ENCODE data around the gene C1orf115.
A peak's percentile ranks its signal among the peaks of the same experiment; 100 is the strongest.
"Not testable (repeated sequence)": the region's sequence is repeated elsewhere in the genome, so short reads cannot be mapped to it uniquely, and the experiment has no call there.

The C1orf115 gene, protein sequence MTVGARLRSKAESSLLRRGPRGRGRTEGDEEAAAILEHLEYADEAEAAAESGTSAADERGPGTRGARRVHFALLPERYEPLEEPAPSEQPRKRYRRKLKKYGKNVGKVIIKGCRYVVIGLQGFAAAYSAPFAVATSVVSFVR

GRCh38 chr1:220690140-220691052 lies at the start of gene C1orf115:
Gene C1orf115, plus strand, starts transcription at chr1:220690363. Its CDS starts 40 bp downstream, at chr1:220690403.
- H3K27ac Mint-ChIP-seq, result no peak within 1 kb of the TSS
- H3K4me1 Mint-ChIP-seq (ENCODE audit: low read depth), result peaks cover 8% of the 10 kb centered on the region

GRCh38 chr1:220642285-220642684 lies 47.9 kb upstream of the C1orf115 start:
- Mint-ChIP-seq H3K36me3 (no peaks in the 10 kb centered on the region), H3K27me3 (peaks cover 13% of the 10 kb centered on the region), H3K27ac (no peak overlapping the region), H3K9me3 (ENCODE audit: low read depth) (no peaks in the 10 kb centered on the region), H3K4me3 (no peak overlapping the region), H3K4me1 (ENCODE audit: low read depth) (no peaks in the 10 kb centered on the region)

More at GRCh38 chr1:220690140-220691052, at the start of gene C1orf115:
- H3K27me3 Mint-ChIP-seq, result peaks cover 5% of the 10 kb centered on the region
- H3K9me3 Mint-ChIP-seq (ENCODE audit: low read depth), result no peaks in the 10 kb centered on the region
- H3K4me3 Mint-ChIP-seq, result peak within 1 kb of the TSS; percentile 81
- no peaks in the 10 kb centered on the region for H3K36me3 Mint-ChIP-seq

DNA sequence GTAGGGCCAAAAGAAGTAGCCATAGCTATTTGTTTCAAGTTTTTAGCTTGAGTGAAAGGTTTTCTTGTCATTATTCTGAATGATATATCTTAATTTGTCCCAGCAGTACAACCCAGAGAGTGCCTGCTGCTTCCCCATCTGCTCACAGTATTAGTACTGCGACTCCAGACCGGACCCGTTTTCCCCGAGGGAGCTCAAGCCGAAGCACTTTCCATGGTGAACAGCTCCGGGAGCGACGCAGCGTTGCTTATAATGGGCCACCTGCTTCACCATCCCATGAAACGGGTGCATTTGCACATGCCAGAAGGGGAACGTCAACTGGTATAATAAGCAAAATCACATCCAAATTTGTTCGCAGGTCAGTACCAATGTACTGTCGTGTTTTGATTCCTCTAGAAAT lies 37.2 kb upstream of the C1orf115 start:
- H3K27ac Mint-ChIP-seq, result no peak overlapping the region
- no peaks in the 10 kb centered on the region for H3K36me3 Mint-ChIP-seq
- no peaks in the 10 kb centered on the region for H3K27me3 Mint-ChIP-seq
- no peaks in the 10 kb centered on the region for H3K4me1 Mint-ChIP-seq (ENCODE audit: low read depth)
- H3K4me3 Mint-ChIP-seq, result no peak overlapping the region
- no peaks in the 10 kb centered on the region for H3K9me3 Mint-ChIP-seq (ENCODE audit: low read depth)

DNA sequence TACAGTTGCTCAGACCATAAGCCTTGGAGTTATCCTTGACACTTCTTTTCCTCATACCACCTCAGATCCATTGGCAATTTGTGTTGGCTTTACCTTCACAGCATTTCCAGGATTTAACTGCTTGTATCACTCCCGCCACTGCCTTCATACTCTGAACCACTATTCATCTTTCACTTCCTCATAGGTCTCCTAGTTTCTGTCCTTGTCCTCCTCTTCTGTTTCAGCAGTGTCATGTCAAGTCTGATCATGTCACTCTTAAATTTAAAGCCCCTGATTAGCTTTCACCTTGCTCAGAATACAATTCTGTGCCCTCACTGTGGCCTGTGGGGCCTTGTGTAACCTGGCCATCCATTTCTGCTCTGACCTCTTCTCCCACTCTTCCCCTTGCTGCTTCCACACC lies 34.7 kb upstream of the C1orf115 start:
- Mint-ChIP-seq H3K36me3 (no peaks in the 10 kb centered on the region), H3K4me1 (ENCODE audit: low read depth) (no peaks in the 10 kb centered on the region), H3K9me3 (ENCODE audit: low read depth) (no peaks in the 10 kb centered on the region), H3K4me3 (no peak overlapping the region), H3K27me3 (peaks cover 4% of the 10 kb centered on the region), H3K27ac (no peak overlapping the region)

GRCh38 chr1:220655961-220656740 lies 34.0 kb upstream of the C1orf115 start:
- H3K27ac Mint-ChIP-seq, result no peak overlapping the region
- H3K4me3 Mint-ChIP-seq, result no peak overlapping the region
- H3K36me3 Mint-ChIP-seq, result no peaks in the 10 kb centered on the region
- no peaks in the 10 kb centered on the region for H3K4me1 Mint-ChIP-seq (ENCODE audit: low read depth)
- H3K27me3 Mint-ChIP-seq, result peaks cover 7% of the 10 kb centered on the region
- no peaks in the 10 kb centered on the region for H3K9me3 Mint-ChIP-seq (ENCODE audit: low read depth)

- no peak overlapping the region for H3K4me3 Mint-ChIP-seq
- peaks cover 7% of the 10 kb centered on the region for H3K9me3 Mint-ChIP-seq (ENCODE audit: low read depth)
- peaks cover 16% of the 10 kb centered on the region for H3K27me3 Mint-ChIP-seq
- H3K36me3 Mint-ChIP-seq, result no peaks in the 10 kb centered on the region
- H3K4me1 Mint-ChIP-seq (ENCODE audit: low read depth), result no peaks in the 10 kb centered on the region
- no peak overlapping the region for H3K27ac Mint-ChIP-seq
Observed at GRCh38 chr1:220666349-220666748, 23.8 kb upstream of the C1orf115 start.

GRCh38 chr1:220669005-220669404 lies 21.2 kb upstream of the C1orf115 start:
- Mint-ChIP-seq H3K4me3 (no peak overlapping the region), H3K4me1 (ENCODE audit: low read depth) (no peaks in the 10 kb centered on the region), H3K27me3 (peaks cover 15% of the 10 kb centered on the region), H3K9me3 (ENCODE audit: low read depth) (peaks cover 7% of the 10 kb centered on the region), H3K27ac (no peak overlapping the region), H3K36me3 (no peaks in the 10 kb centered on the region)

- peaks cover 14% of the 10 kb centered on the region for H3K27me3 Mint-ChIP-seq
- H3K27ac Mint-ChIP-seq, result no peak overlapping the region
- no peak overlapping the region for H3K4me3 Mint-ChIP-seq
- H3K4me1 Mint-ChIP-seq (ENCODE audit: low read depth), result no peaks in the 10 kb centered on the region
- no peaks in the 10 kb centered on the region for H3K36me3 Mint-ChIP-seq
- peaks cover 7% of the 10 kb centered on the region for H3K9me3 Mint-ChIP-seq (ENCODE audit: low read depth)
Observed at GRCh38 chr1:220670365-220670764, 19.8 kb upstream of the C1orf115 start.

DNA sequence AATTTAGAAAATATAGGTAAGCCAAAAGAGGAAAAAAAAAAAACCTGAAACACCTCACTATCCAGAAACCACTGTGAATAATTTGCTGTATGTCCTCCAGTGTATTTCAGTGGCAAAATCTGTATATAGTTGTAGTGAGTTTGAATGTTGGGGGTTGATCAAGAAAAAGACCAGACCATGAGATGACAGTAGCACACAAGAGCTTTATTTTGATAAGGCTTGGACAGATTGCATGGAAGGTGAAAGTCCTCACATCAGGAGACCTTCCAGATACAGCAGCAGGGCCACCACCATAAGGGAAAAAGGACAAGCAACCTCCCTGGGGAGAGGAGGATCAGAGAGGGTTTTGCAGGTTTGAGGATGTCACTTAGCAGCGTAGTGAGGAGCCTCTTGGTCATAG lies 16.2 kb upstream of the C1orf115 start:
- Mint-ChIP-seq H3K4me1 (ENCODE audit: low read depth) (no peaks in the 10 kb centered on the region), H3K36me3 (no peaks in the 10 kb centered on the region), H3K9me3 (ENCODE audit: low read depth) (peaks cover 7% of the 10 kb centered on the region), H3K4me3 (no peak overlapping the region), H3K27me3 (peaks cover 9% of the 10 kb centered on the region), H3K27ac (no peak overlapping the region)

- Mint-ChIP-seq H3K4me1 (ENCODE audit: low read depth) (peaks cover 2% of the 10 kb centered on the region), H3K27me3 (peaks cover 7% of the 10 kb centered on the region), H3K27ac (no peak overlapping the region), H3K4me3 (no peak overlapping the region), H3K36me3 (no peaks in the 10 kb centered on the region), H3K9me3 (ENCODE audit: low read depth) (no peaks in the 10 kb centered on the region)
Observed at GRCh38 chr1:220677251-220677650, 12.9 kb upstream of the C1orf115 start.

GRCh38 chr1:220680085-220680687 lies 10.0 kb upstream of the C1orf115 start:
- Mint-ChIP-seq H3K9me3 (ENCODE audit: low read depth) (no peaks in the 10 kb centered on the region), H3K4me1 (ENCODE audit: low read depth) (peaks cover 2% of the 10 kb centered on the region), H3K4me3 (no peak overlapping the region), H3K27ac (no peak overlapping the region), H3K36me3 (no peaks in the 10 kb centered on the region), H3K27me3 (no peaks in the 10 kb centered on the region)

DNA sequence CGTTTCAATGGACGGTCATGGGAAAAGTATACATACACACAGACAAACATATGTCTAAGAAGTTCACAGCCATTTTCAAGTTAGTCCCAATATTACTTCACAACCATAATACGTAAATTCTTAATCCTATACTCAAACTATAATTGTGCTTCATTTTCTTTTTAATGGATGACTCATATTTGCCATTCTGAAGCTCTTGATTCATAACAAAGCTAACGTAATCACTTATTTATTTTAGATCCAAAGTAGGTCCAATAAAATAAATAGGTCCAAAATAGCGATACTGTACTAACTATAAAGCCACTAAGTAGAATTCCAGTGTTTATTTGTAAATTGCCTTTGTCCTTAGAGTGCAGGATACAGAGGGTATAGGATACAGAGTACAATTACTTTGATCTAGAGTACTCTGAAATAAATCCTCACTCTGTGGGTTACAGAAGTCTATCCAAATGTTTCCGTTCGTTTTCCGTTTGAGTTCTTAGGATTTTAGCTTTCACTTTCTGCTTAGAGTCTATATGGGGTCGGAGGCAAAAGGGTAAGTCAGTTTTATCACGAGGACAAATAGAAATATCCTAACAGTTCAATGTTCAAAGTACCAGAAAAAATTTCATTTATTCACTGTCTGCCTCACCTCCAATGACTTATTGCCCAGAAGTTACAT lies 8.8 kb upstream of the C1orf115 start:
- Mint-ChIP-seq H3K27me3 (no peaks in the 10 kb centered on the region), H3K9me3 (ENCODE audit: low read depth) (no peaks in the 10 kb centered on the region), H3K4me3 (no peak overlapping the region), H3K36me3 (no peaks in the 10 kb centered on the region), H3K4me1 (ENCODE audit: low read depth) (peaks cover 2% of the 10 kb centered on the region), H3K27ac (no peak overlapping the region)

DNA sequence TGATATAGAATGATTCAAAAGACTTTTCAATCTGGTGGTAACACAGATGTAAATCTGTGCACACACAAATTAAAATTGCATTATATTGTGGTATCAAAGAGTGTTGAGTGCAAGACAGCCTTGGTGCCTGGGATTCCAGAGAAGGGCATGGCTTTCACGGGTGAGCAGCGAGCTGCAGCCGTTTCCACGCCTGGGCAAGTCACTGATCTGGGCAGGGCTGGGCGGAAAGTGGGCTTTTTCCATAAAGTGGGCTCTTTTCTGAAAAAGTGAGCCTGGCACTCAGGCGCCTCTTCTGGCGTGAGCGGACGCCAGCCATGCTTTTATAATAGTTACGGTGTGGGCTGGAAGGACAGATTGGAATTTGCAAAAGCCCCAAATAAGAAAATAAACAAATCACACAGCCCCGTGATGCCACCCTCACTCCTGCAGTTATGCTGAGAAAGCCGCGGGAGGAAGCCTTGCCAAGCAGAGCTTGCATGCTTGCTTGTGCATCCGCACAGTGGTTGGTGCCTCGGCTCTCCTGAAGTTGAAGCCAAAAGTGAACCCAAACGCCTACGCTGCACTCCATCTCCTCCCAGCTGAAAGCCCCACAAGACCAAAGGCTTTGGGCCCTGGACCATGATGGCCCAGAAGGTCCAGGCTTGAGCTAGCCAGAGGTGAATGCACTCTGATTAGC lies 7.1 kb upstream of the C1orf115 start:
- Mint-ChIP-seq H3K36me3 (no peaks in the 10 kb centered on the region), H3K9me3 (ENCODE audit: low read depth) (no peaks in the 10 kb centered on the region), H3K27ac (no peak overlapping the region), H3K4me3 (no peak overlapping the region), H3K27me3 (no peaks in the 10 kb centered on the region), H3K4me1 (ENCODE audit: low read depth) (peaks cover 2% of the 10 kb centered on the region)

GRCh38 chr1:220683716-220684115 lies 6.4 kb upstream of the C1orf115 start:
- not testable (repeated sequence) for H3K27me3 Mint-ChIP-seq; H3K36me3 Mint-ChIP-seq; H3K9me3 Mint-ChIP-seq (ENCODE audit: low read depth); H3K4me3 Mint-ChIP-seq; H3K27ac Mint-ChIP-seq; H3K4me1 Mint-ChIP-seq (ENCODE audit: low read depth)

Measured in activated naive CD8-positive, alpha-beta T cell (primary cell).